HG03025 (cell line): ENCODE measurements around the gene AP2A2.
"Not testable (repeated sequence)": the region's sequence is repeated elsewhere in the genome, so short reads cannot be mapped to it uniquely, and the experiment has no call there.

Experiments
- ATAC-seq: cut with Tn5 transposase; IDR thresholded peaks from one replicate; pipeline ENCODE4 v1.9.1; 2021; ENCODE audit warnings: mild to moderate bottlenecking, moderate library complexity; ENCODE audit not compliant: unreplicated experiment, low FRiP score

The AP2A2 gene

GRCh38 chr11:971092-971690 lies 45.5 kb downstream of the AP2A2 start:
- no peak for ATAC-seq

- no peak for ATAC-seq
Observed at GRCh38 chr11:971731-972365, 46.2 kb downstream of the AP2A2 start.

- no peak for ATAC-seq
Observed at GRCh38 chr11:972523-973211, 47.0 kb downstream of the AP2A2 start.

- ATAC-seq = no peak
Observed at GRCh38 chr11:973237-973636, 47.6 kb downstream of the AP2A2 start.

- ATAC-seq = not testable (repeated sequence)
Observed at GRCh38 chr11:975376-975775, 49.7 kb downstream of the AP2A2 start.

- ATAC-seq = no peak
Observed at GRCh38 chr11:975827-976226, 50.2 kb downstream of the AP2A2 start.

- no peak for ATAC-seq
Observed at GRCh38 chr11:976431-977160, 50.9 kb downstream of the AP2A2 start.

GRCh38 chr11:977830-978720 lies 52.4 kb downstream of the AP2A2 start:
- ATAC-seq = no peak

- no peak for ATAC-seq
Observed at GRCh38 chr11:978781-979180, 53.1 kb downstream of the AP2A2 start.

GRCh38 chr11:980438-981357 lies 55.0 kb downstream of the AP2A2 start:
- ATAC-seq = no peak

GRCh38 chr11:981764-982163 lies 56.1 kb downstream of the AP2A2 start:
- no peak for ATAC-seq

- ATAC-seq = no peak
Observed at GRCh38 chr11:984546-984945, 58.9 kb downstream of the AP2A2 start.

- no peak for ATAC-seq
Observed at GRCh38 chr11:985406-985805, 59.7 kb downstream of the AP2A2 start.

GRCh38 chr11:985848-986247 lies 60.2 kb downstream of the AP2A2 start:
- ATAC-seq = no peak

- ATAC-seq = no peak
Observed at GRCh38 chr11:986270-986951, 60.7 kb downstream of the AP2A2 start.

GRCh38 chr11:986952-987305 lies 61.3 kb downstream of the AP2A2 start:
- ATAC-seq = no peak

- no peak for ATAC-seq
Observed at GRCh38 chr11:987671-988070, 62.0 kb downstream of the AP2A2 start.

GRCh38 chr11:990101-990500 lies 64.4 kb downstream of the AP2A2 start:
- ATAC-seq = no peak

GRCh38 chr11:991034-991433 lies 65.4 kb downstream of the AP2A2 start:
- ATAC-seq = no peak
